HG02885 (cell line): ENCODE data around the gene ATXN1.

Experiments used
- ATAC-seq: cut with Tn5 transposase; IDR thresholded peaks from one replicate; pipeline ENCODE4 v1.9.1; 2021; ENCODE audit warnings: mild to moderate bottlenecking; ENCODE audit not compliant: unreplicated experiment, poor library complexity

Gene ATXN1

DNA sequence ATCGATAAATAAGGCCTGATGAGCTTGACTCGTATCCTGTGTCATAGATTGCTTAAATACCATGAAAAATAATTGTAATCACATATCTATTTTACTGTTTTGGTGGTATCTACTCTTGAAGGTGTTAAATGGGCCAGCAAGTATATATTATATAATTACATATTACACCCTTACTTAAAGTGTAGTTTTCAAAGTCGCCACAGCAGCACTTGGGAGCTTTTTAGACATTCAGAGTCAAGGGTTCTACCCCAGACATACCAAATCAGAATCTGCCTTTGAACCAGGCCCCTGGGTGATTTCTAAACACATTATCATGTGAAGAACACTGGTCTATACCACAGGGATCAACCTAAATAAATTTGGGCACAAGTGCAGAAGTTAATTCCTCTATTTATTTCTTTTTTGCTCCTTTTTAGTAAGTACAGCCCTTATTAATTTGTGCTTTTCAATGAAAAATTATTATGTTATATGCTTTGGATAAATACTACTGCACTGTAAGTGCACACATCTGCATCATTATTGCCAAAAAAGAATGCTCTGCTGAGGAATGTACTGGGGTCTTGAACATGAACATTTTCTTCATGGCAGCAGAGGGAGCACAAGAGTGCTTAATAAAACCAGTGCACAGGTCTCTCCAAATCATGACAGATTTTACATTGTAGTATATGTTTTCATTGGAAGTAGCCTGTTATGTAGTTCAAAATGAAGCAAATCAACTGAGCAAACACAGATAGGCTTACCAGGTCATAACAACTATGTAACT, 3.1 kb upstream of the ATXN1 start:
- ATAC-seq = no peak

- peak; percentile 36 for ATAC-seq
Observed at GRCh38 chr6:16762550-16763477, 1.6 kb upstream of the ATXN1 start.

GRCh38 chr6:16762268-16762549, 949 bp upstream of the ATXN1 start:
- no peak for ATAC-seq

DNA sequence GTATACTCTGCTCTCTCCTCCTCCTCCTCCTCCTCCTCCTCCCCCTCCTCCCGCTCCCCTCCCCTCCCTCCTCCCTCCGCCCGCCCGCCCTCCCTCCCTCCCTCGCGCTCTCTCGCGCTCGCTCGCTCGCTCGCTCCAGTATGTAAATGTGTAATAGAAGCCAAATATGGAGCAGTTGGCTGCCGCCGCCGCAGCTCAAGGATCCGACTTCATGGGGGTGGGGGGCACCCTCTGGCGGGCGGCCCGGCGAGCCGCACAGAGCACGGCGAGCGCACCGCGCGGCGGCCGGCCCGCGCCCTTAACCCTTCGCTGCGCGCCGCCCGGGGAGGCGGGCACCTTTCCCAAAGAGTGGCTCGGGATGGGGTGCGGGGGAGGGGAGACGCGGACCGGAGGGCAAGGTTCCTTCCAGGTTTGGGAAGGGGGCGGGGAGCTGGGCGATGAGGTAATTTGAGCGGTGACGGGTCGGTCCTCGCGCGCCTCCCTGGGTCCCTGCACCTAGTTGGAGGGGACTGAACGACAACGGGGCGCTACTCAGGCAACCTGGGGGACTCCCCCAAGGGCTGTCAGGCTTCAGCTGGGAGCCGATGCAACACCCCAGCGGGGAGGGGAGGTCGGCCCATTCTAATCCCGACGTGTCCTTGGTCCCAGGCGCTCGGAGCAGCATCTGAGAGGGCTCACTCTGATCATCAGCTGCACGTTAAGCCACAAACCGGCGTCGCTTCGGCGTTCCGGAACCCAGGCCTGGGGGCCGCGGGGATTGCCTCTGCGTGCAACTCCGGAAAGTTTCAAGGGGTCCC, 409 bp upstream of the ATXN1 start:
- ATAC-seq = peak; percentile 49

DNA sequence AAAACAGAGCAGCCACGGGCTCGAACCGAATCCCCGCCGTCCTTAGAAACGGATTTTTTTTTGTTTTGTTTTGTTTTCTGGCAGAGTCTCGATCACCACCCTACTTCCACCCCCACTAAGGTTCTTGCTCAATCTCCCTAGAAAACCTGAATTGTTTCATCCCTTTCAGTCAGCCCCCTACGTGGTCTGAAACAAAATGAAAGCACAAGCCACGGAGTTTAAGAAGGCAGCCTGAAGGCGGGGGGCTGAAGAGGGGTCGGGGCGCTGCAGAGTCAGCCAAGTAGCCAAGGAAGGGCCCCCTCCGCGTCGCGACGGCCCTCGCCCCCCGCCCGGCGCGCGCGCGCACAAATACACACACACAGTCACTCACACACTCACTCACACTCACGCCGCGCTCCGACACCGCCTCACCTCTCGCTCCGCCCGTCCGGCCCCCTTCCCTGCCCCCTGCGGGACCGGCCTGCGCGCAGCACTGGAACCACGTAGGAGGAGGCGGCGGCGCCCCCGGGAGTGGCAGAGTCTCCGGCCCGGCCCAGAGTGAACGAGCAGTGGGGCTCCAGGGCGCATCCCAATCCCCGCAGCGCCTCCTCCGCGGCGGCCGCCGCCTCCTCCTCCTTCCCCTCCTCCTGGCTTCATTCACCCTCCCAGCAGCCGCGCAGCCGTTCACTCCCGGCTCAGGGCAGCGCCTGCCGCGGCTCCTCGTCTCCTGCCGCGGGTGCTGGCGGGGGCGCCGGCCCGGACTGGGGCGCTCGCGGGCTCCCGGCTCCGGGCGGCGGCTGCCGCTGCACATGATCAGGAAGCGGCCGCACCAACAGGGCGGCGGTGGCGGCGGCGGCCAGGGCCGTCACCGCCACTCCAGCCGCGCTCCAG, 1.4 kb downstream of the ATXN1 start:
- peak; percentile 44 for ATAC-seq

DNA sequence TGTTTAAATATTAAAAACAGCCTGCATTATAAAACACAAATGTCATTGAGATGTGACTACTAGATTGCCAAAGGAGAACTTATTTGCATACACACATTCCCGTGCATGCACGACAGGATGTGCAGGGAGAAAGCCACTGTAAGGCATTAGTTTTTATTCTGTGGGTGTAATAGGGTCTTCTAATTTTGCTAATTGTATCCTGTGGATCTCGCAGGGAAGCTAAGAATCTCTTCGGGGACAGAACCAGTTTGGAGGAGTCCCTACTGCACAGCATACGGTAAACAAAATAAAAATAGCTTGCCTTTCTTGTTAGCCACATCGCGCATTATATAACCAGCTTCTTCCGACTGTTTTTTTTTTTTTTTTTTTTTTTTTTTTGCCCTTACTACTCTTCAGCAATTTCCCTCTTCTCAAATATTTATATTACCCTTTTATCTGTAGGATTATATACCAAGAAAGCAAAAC, 2.0 kb downstream of the ATXN1 start:
- ATAC-seq = no peak

- ATAC-seq = no peak
Observed at GRCh38 chr6:16758163-16758975, 2.9 kb downstream of the ATXN1 start.

DNA sequence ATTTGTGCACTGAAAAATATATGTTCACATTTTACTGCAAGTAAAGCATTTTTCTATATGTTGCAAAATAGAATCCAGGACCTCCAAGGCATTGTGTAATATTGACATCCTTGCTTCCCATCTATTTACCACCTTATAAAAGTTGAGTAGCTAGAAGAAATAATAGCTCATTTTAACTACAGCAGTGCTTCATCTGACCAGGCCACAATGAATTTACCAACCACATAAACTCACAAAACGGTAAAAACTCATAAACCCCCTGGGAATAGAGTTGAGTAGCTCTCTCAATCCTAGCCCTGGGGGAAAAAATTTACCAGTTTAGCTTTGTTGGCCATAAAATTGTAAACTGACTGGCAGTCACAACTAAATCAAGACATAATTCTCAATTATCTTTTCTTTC, 3.9 kb downstream of the ATXN1 start:
- ATAC-seq = no peak

GRCh38 chr6:16756660-16757255, 4.5 kb downstream of the ATXN1 start:
- ATAC-seq = no peak

GRCh38 chr6:16755544-16755943, 5.7 kb downstream of the ATXN1 start:
- ATAC-seq = no peak

- ATAC-seq = no peak
Observed at GRCh38 chr6:16754876-16755275, 6.4 kb downstream of the ATXN1 start.

DNA sequence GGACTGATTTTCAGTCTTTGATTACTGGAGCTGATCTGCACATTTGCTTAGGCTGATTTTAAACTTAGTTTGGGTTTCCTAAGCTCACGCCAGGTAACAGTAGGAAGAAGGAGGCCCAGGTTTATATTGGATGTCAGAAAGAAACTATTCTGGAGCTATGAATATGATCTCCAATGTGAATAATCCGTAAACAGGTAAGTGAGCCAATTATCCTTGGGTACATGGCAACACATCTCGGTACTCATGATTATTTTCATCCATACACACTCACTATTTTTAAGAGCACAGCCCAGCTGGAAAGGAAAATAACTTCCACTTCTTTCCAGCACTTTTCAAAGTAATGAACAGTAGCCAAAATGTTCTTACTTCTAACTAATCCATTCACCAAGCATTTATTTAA, 7.0 kb downstream of the ATXN1 start:
- ATAC-seq = no peak

- ATAC-seq = no peak
Observed at GRCh38 chr6:16753341-16753740, 7.9 kb downstream of the ATXN1 start.

DNA sequence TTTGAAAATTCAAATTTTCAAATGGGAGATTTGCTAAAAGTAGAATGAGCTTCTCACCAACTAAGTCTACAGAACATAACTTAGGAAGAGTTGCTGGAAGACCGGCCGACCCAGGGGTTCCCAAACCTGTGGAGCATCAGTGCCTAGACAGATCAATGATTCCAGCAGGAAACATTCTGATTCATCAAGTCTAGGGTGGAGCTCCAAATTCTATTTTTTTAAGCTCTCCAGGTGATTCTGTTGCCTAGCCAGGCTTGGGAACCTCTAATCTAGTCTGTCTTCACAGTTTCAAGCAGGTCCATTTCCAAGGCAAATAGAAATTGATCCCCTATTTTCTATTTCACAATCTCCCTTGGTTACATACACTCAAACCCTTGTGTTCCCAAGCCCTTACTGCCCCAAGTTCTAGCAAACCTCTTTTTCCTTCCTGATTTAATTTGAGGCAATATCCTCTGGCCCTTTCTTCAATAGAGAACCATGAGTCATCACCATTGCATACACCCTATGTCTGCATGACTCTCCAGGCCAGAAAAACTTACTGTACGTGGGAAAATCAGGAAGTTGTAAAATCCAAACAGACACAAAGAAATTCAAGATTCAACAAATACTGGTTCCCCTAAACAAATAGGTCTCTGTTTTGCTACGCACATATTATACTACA, 8.9 kb downstream of the ATXN1 start:
- ATAC-seq = no peak

DNA sequence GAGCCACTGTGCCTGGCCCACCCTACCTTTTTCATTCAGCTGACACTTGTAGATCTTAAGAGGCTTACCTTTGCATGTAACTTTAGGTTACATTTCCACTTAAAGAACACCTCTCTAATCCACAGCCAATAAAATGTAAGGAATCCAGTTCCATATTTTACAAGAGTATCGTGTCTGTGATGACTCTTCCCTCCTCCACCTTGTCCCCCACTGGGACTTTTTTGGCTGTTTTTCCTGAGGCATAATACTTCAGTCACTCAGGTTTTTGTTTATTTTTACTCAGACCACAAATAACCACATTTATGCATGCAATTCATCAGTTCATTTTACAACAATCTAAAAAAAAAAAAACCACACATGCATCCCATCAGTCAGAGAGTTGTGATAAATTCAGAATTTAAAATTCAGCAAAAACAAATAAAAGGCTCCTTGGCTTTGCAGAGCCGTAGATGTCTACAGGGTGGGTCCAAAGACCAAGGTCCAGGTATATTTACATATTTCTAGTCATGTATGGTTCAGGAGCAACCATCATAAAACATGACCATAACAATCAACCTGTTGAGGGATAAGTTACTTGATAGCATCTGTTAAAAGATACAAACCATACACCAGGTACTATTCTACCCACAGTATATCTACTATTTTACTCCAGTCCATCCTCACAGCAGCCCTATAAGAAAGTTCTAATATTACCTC, 9.9 kb downstream of the ATXN1 start:
- ATAC-seq = no peak

DNA sequence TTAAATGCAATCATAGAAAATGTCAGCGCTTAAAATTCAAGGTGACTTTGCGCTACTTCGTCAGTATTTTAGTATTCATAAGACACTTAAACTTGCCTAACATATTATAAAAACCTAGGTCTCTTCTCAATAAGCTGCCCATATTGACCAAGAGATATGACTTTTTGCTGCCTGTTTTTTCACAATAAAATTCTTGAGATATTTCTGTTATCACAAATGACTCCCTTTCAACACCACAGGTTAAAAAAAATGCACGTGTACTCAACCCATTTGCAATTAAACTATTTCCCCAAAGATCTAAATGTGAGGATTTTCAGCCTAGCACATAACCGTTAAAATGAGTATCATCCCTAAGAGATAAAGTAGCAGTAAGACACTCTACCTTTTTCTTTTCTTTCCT, 10.7 kb downstream of the ATXN1 start:
- no peak for ATAC-seq
